HG02943 (cell line): ENCODE measurements around the gene MYO5B.

Experiments used
- ATAC-seq: cut with Tn5 transposase; IDR thresholded peaks from one replicate; pipeline ENCODE4 v1.9.1; 2021; ENCODE audit warnings: mild to moderate bottlenecking, low read depth, moderate library complexity; ENCODE audit not compliant: unreplicated experiment

The MYO5B gene

DNA sequence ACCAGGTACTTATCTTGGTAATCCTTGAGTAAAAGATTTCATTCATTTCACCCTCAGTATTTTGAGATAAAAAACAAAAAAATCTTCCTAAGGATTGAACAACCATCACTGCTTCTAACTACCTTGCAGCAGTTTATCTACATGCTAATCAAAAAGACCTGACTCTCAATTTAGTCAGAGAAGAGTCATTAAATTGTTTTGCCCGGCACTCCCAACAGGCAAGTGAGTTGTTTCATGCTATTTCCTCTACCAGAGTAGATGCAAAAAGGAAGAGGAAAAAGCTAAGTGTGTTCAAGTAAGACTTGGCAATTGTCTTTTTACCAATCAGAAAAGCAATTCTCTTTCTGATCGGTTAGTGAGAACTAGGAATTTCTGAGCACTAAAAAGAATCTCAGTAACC lies 39.5 kb downstream of the MYO5B start:
- no peak for ATAC-seq

DNA sequence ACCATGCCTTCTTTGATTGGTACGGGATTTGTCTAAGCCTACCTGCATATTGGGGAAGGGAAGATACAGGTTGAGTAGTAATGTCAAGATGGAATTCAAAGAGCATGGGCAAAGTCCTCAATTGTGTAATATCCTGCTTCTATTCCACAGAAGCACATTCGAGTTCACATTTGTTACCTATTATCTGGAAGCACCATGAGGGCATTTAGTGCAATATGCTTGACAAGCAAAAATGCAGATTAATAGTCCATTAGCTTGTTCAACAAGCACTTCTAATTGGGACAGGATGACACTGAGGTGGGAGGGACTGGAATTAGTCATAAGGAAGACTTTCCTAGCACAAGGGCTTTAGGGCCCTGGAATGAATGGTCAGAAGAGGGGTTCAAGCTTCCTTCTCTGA lies 40.5 kb downstream of the MYO5B start:
- ATAC-seq: no peak

DNA sequence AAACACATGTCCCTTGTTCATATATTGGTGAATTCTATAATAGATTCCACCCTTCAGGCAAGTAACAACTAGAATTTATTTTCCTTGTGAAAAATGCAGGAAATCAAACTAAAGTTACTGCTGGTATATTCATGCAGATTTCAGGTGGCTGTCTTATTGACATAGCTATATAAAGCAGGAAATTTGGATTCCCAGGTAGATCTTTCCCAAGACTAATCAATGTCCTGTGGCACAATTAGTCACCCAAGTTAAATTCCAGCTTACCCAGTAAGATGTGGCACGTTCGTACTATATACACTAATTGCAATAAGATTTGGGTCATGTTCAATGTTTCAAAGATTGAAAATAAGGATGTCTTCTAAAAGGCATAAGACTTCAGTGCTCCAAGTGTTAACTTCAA lies 42.0 kb downstream of the MYO5B start:
- no peak for ATAC-seq

DNA sequence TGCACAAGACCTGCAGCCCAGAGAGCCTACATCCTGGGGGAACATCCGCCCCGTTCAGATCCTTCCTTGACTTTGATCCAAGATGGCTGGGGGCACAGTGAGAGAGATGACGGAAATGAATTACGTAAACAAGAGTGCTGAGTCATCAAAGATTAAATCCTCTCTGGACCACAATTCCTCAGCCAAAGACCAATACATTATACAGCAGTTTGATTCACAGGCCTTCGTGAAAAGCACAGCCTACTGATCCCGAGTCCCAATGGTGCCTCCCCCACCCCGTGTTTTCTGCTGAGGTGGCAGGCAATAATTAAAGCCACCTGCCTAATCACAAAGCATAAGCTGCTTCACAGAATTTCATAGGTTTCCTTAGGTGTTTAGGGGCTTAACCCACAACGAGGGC lies 43.0 kb downstream of the MYO5B start:
- no peak for ATAC-seq

DNA sequence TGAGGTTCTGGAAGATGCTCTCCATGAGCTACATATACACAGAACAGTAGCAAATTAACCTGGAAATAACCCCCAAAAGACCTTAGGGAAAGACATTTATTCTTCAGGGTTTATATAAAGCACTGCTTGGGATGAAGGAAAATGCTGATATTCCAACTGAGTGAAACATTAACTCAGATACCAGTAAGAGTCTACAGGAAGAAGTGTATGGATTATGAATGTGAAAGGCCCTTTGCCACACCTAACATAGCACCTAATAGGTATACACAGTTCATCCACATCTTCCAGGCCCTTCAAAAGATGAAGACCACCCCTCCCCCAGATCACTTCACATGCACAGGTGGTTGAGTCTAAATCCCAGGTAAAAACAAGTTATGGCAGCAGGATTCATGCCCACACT lies 50.4 kb downstream of the MYO5B start:
- no peak for ATAC-seq

DNA sequence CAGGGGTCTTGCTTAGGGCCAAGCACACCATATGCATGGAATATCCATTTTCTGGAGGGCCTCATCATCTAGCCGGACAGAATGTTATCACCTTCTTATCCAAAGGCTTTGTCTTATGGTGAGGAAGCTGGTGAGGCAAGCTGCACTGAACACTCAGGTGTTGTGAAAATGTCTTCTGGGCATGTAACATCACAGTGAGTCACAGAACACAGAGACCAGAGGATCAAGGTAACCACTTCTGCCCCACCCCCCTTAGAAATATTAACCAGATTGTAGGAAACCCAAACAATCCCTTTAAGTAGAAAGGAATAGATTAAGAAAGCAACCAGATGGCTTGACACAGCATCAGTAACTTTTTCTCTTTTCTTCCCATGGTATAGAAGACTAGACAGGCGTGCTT lies 51.1 kb downstream of the MYO5B start:
- no peak for ATAC-seq

DNA sequence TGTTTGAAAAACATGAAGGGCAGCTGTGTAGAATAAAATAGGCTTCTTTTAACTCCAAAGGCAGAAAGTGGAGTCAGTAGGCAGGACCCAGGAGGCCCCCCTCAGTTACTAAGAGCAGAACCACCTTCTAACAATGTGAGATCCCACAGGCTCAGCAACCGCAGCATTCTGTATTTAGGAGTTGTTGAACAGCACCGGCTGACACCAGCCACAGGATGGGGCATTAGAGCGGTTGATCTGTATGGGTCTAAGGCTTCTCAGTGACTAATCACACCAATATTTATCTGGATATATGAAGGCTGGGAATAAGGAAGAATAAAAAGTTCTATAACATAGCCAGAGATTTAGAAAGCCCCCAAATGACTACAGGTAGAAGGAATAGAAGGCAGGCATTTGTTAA lies 51.7 kb downstream of the MYO5B start:
- ATAC-seq: no peak

DNA sequence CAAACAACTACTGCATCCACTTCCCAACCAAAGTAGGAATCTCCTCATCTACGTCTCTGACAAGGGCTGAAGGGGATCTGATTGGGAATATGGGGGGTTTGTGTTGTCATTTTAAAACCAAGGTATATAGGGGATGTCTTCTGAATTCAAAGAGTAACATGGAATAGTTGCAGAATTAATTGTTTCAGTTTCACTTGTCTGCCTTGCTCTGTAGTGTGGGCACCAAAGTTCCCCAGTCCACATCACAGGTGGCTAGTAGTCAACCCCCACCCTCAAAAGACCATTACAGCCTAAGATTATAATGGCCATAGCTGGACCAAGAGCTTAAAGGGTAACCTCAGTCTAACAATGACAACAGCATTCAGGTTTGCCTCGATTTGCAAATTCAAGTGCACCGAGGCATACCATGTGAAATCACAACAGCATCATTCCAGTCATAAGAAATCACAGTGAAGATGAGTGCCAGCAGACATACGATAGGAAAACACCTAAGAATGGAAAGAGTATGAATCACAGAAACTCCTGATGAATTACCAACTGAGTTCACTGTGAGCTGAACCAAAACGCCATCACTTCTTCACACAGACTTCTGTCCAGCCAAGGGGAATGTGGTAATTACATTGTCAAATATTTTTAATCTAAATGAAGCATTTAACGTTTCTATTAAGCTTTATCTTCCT lies 52.4 kb downstream of the MYO5B start:
- no peak for ATAC-seq

DNA sequence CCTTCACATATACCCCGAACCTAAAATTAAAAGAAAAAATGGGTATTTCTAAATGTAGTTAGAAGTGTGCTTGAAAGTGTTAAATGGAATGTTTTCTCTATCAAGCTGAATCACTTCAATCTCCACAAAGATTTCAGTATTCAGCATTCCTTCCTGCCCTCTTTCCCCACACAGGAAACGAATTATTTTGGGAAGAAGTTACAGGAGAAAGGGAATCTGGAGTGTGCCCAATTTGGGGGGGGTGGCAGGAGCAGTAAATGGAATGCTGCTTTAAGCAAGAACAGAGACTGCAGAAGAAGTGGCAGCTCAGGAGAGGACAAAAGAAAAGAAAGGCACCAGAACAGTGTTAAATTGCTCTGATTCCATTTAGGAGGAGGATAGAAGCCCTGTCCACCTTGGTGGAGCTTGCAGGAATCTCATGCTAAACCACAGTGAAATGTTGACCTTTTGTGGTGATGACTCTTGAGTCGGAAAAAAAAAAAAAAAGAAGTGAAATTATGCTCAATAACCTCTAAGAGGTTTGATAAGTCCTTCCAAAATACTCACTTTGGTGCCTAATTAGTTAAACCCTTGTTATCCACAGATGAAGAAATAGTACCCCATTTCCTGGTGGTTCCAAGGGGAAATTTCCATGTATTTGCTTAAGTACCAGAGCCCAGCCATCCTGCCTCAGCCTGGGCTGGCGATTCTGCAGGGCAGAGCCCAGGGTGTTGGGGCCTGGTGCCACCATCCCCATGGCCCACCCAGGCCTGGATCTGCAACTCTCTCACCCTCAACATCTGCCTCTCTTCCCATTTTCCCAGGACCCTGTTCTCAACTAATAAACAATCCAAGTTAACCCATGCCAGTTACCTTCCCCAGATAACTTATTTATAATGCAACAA lies 56.5 kb downstream of the MYO5B start:
- no peak for ATAC-seq

DNA sequence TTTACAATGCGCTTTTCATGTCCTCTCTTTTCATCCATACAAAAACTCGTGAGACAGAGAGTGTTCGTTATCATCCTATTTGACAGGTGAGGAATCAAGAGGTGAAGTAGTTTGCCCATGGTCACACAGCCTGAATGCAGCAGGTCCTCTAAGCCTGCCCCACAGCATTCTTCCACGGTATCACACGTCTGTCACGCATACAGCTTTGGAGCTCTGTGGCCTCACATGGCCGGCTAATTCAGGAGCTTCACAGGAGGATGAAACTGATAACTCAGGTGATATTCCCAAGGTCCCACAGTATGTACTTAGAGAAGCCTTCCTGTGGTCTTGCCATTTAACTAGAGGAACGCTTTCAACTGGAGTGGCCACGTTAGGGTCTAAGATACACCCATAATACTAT lies 59.0 kb downstream of the MYO5B start:
- no peak for ATAC-seq

DNA sequence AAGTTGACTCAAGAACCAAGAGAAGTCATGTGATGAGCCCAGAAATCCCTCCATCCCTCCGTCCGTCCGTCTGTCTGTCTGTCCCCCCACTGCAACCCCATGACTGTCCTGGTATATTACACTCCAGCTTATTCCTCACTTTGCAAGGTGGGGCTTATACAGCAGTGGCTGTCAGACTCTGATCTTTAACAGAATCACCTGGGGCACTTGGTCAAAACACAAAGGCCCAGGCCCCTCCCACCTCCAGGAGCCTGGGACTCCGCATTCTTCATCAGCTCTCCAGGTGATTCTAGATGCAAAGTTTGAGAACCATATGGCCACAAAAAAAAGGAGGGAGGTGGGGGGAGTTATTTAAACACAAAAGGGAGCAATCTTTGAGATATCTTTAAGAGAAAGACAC lies 61.4 kb downstream of the MYO5B start:
- ATAC-seq: no peak

DNA sequence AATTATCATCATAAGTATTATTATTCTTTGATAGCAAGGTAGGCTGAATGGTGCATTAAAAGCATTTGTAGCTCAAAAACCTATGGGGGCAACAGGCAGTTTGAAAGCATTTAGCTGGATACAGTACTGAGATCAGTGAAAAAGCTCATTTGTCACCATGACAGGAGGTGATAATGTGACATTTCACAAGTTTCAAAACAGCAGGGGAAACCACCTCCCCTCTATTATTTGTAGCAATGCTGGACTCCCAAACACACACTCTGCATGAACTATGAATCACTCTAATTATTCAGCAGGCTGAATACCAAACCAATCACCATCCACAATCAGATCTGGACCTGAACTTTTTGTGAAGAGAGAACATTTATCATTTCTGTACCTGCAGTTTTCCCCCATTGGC lies 63.4 kb downstream of the MYO5B start:
- ATAC-seq: no peak

DNA sequence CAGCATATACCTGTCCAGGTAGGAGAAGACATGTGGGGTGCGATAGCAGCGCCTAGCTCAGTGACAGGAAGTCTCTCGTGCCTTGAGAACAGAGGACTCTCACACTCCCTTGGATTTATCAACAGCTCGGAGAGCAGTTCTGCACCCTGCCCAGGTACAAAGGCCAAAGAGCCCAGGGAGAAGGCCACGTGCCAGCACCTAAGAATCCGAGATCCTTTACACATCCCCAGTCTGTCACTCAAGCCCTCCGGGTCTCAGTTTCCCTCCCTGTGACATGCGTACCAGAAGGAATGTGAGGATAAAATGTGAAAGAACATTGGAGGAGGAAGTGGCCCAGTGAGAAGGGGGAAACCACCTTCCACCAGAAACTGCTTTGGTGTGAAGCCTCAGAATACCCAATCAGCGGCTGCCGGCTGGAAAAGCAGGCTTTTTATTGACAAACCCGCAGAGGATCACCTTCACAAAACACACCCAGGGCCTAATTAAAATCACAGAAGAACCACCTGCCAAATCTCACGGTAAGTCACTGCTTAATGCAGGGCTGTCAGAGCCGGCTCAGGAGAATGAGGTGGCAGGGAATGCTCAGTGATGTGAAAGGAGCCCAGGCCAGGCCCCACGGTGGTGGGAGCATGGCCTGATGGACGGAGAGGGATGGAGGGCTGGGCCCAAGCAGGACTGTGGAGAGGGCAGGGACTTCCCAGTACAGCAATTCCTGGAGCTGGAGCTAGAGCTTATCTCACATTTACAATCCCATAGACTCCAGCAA lies 66.3 kb downstream of the MYO5B start:
- ATAC-seq: no peak

DNA sequence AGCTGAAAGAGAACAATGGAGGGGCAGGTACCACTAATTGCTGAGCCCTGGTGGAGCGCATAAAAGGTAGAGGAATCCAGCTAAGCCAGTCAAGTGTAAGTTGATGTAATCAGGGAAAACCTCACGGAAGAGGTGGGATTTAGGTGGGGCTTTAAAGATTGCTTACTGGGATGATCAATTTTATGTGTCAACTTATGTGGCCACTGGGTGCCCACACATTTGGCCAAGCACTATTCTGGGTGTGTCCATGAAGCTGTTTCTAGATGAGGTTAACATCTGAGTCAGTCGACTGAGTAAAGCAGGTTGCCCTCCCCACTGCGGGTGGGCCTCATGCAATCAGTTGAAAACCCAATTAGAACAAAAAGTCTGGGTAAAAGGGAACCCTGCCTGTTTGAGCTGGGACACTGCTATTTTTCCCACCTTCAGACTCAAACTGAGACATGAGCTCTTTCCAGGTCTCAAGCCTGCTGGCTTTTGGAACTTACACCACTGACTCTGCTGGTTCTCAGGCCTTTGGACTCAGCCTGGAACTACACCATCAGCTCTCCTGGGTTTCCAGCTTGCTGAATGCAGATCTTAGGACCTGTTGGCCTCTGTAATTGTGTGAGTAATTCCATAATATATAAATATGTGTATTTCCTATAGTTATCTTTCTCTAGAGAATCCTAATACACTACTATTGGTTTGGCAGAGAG lies 67.3 kb downstream of the MYO5B start:
- no peak for ATAC-seq

DNA sequence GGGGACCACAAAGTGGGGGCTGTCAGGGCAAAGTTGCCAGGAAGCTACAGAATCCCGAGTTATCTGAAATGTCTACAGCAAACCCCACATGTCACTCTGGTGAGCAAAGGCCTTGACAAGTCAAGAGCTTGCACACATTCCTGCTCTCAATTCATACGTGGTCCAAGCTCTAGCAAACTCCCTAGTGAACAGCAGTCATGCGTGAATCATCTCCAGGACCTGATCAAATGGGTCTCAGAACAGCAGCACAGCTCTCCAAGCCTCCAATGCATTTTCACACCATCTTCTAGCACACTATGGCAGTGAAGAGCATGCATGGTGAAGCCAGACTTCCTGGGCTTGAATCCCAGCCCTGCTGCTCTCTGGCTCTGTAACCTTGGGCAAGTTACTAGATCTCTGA lies 68.5 kb downstream of the MYO5B start:
- ATAC-seq: no peak

DNA sequence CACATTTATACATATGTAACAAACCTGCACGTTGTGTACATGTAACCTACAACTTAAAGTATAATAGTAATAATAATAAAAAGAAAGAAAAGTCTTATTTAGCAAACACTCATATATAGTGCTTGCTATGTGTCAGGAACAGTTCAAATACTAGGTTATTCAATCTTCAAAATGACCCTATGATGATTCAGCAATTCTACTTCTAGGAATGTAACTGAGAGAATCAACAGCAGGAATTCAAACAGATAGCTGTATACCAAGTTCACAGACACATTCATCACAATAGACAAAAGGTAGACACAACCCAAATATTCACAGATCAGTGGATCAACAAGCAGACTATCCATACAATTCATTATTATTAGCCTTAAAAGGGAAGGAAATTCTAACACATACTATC lies 69.5 kb downstream of the MYO5B start:
- no peak for ATAC-seq

DNA sequence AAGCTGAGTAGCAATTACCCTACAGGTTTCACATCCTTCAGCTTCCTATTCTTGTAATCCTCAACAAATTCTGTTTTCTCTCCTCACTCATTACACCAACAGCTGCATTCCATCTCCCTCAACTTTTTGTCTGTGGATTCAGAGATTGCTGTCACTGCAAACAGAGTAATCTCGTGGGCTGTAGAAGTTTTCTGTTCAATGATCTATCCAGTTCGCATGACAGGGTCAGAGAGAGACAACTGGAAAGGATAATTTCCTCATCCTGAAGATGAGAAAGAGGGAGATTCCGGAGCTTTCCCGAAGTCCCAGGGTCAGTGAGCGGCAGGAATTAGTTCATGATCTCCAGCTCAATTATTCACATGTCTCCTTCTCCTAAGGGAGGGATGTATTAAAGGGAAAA lies 75.7 kb downstream of the MYO5B start:
- no peak for ATAC-seq

DNA sequence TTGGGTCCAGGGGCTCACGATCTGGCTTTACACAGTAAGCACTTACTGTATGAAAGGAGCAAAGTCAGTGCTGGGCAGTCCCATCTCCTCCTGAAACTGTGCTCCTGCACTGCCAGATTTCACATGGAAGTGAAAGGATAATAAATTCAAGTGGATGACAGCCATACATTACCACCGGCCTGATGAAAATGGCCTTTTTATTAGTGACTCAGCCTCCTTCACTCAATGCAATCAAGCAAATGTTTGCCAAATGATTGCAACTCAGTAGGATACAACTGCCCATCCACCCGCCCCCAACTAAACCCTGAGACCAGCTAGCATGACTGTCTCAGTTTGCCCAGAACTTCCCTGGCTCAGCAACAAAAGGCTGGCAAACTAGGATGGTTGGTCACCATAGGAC lies 77.1 kb downstream of the MYO5B start:
- no peak for ATAC-seq

DNA sequence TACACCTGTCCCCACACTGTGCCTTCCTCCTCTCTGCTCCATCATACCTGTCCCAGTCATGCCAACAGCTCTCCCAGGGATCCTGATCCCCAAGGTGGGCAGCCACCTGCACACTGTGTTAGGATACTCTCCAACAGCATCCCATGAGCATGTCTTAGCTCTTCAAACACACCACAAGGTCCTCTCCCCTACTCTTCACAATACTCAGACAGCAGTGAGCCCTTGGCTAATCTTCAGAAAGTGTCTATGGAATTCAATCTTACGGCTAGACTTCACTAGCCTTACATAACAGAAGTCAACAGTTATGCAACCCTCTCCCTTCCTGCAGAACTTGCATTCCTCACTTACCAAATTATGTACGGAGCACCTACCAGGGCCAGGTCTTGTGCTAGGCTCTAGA lies 79.9 kb downstream of the MYO5B start:
- ATAC-seq: no peak

DNA sequence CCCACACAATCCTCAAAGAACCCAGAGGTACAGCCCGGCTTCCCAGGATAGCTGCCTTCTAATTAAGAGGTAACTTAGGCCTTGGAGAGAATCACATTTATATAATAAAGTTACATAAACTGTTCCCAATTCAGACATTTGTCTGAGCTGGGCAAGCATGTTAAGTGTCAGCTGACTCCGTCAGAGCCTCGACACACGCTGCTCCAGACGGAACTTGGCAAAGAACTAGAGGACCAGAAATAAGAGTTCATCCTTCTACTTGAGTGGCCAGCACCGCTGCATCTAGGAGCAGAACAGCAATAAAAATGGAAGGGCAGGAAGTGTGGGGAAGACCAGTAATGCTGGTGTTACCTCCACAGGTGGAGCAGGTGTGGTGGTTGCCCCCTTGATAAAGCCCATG lies 80.5 kb downstream of the MYO5B start:
- no peak for ATAC-seq

DNA sequence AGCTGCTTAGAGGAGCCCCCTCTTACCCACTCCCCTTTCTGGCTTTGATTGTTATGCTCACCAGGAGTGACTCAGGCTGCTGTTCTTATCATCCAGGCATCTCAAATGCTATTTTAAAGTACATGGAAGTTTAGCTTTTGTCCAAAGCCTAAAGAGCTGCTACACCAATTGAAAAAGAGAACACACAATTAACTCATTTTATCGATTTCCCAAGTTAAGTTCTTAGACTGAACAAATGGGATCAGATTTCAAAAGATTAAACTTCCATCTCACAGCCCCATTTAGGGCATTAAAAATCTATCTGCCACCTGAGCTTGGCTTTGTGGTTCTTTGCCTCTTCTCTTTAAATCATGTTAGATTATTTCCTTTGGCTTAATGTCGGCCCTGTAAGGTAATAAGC lies 81.2 kb downstream of the MYO5B start:
- no peak for ATAC-seq
